ENCODE data around the gene XYLT2.

Gene XYLT2

DNA sequence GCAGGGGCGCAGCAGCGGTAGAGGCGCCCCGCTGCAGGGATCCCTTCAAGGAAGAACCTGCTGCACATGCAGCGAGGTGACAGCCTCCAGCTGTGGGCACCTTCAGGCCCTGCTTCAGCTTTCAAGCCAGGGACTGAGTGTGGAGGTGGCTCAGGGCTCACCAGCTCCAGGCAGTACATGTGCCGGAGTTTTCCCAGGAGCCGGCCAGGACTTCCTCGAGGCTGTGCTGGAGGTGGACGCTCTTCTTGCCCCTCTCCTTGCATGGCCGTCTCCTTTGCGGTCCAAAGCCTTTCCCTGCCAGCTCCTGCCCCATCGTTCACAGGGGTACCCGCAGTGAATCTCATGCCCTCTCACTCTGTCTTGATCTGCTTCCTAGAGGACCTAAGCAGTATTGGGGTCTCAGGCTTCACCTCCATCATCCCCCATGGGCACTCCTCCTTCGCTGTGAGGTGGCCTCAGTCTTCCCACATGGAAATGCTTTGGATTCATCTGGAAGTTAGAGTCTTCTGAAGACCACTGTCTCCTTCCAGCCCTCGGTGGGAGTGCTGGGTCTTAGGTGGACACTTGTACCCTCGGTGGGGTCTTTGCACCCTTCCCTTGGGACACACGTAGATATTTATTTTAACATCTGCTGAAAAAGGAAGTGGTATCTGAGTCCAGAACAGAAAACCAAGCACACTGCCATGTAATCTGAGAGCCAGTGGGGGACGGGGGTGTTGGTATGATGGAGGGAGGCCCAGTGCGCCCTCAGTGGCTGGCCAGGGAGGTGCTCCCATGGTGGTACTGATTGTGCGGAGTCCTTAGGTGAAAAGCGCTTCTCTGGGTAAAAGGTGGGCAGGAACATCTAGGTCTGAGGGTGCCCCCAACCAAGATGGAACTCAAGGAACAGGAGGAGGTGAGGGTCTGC, 7.0 kb downstream of the XYLT2 start:
- H3K27me3 ChIP-seq (ENCODE audit: insufficient read depth, poor library complexity, severe bottlenecking), result no peaks in the 10 kb centered on the region
- H3K27ac ChIP-seq (ENCODE audit: poor library complexity, severe bottlenecking), result no peak overlapping the region
- ATAC-seq (ENCODE audit: low read depth) (no peak), DNase-seq (ENCODE audit: low spot score) (no peak)
- H3K4me1 ChIP-seq (ENCODE audit: insufficient read depth, poor library complexity, severe bottlenecking), result peaks cover 13% of the 10 kb centered on the region
- TF ChIP-seq, protein P1, sequence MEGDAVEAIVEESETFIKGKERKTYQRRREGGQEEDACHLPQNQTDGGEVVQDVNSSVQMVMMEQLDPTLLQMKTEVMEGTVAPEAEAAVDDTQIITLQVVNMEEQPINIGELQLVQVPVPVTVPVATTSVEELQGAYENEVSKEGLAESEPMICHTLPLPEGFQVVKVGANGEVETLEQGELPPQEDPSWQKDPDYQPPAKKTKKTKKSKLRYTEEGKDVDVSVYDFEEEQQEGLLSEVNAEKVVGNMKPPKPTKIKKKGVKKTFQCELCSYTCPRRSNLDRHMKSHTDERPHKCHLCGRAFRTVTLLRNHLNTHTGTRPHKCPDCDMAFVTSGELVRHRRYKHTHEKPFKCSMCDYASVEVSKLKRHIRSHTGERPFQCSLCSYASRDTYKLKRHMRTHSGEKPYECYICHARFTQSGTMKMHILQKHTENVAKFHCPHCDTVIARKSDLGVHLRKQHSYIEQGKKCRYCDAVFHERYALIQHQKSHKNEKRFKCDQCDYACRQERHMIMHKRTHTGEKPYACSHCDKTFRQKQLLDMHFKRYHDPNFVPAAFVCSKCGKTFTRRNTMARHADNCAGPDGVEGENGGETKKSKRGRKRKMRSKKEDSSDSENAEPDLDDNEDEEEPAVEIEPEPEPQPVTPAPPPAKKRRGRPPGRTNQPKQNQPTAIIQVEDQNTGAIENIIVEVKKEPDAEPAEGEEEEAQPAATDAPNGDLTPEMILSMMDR (IDR thresholded peaks at IDR 0.05; ENCODE audit: poor library complexity, severe bottlenecking), result no peak
- H3K9me3 ChIP-seq (ENCODE audit: severe bottlenecking), result no peaks in the 10 kb centered on the region
- no peak overlapping the region for H3K4me3 ChIP-seq (ENCODE audit: severe bottlenecking)
- H3K36me3 ChIP-seq (ENCODE audit: low read depth), result peaks cover 66% of the 10 kb centered on the region

DNA sequence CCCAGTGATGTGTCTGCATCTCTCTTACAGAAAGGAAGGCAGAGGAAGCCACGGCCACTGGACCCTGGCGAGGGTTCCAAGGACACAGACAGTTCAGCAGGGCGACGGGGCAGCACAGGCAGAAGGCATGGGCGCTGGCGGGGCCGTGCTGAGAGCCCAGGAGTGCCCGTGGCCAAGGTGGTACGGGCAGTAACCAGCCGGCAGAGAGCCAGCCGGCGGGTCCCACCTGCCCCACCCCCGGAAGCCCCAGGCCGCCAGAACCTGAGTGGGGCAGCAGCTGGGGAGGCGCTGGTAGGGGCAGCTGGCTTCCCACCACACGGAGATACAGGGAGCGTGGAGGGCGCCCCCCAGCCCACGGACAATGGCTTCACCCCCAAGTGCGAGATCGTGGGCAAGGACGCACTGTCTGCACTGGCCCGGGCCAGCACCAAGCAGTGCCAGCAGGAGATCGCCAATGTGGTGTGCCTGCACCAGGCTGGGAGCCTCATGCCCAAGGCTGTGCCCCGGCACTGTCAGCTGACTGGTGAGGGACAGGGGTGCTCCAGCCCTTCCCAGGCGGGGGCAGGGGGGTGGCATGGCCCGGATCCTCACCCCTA, 7.8 kb downstream of the XYLT2 start:
- Histone ChIP-seq H3K27ac (ENCODE audit: poor library complexity, severe bottlenecking) (no peak overlapping the region), H3K4me1 (ENCODE audit: insufficient read depth, poor library complexity, severe bottlenecking) (peaks cover 5% of the 10 kb centered on the region), H3K36me3 (ENCODE audit: low read depth) (peaks cover 74% of the 10 kb centered on the region), H3K27me3 (ENCODE audit: insufficient read depth, poor library complexity, severe bottlenecking) (no peaks in the 10 kb centered on the region), H3K9me3 (ENCODE audit: severe bottlenecking) (no peaks in the 10 kb centered on the region), H3K4me3 (ENCODE audit: severe bottlenecking) (no peak overlapping the region)
- DNase-seq (ENCODE audit: low spot score), result no peak
- ATAC-seq (ENCODE audit: low read depth), result no peak
- TF ChIP-seq, protein P1 (IDR thresholded peaks at IDR 0.05; ENCODE audit: poor library complexity, severe bottlenecking), result no peak

DNA sequence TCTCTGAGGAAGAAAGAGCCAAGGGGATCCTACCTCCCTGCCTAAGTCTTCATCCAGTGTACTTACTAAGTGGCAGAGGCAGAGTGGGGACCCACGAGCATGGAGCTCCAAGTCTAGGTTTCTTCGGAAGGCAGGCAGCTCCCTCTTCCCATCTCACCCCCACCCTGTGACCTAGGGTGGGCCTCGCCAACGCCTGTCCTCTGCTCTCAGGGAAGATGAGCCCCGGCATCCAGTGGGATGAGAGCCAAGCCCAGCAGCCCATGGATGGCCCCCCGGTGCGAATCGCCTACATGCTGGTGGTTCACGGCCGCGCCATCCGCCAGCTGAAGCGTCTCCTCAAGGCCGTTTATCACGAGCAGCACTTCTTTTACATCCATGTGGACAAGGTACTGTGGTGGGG, 8.3 kb downstream of the XYLT2 start:
- Histone ChIP-seq H3K4me3 (ENCODE audit: severe bottlenecking) (no peak overlapping the region), H3K27me3 (ENCODE audit: insufficient read depth, poor library complexity, severe bottlenecking) (no peaks in the 10 kb centered on the region), H3K36me3 (ENCODE audit: low read depth) (peaks cover 76% of the 10 kb centered on the region), H3K4me1 (ENCODE audit: insufficient read depth, poor library complexity, severe bottlenecking) (peaks cover under 1% of the 10 kb centered on the region), H3K27ac (ENCODE audit: poor library complexity, severe bottlenecking) (no peak overlapping the region), H3K9me3 (ENCODE audit: severe bottlenecking) (no peaks in the 10 kb centered on the region)
- no peak for ATAC-seq (ENCODE audit: low read depth)
- no peak for DNase-seq (ENCODE audit: low spot score)
- TF ChIP-seq, protein P1 (IDR thresholded peaks at IDR 0.05; ENCODE audit: poor library complexity, severe bottlenecking), result no peak

DNA sequence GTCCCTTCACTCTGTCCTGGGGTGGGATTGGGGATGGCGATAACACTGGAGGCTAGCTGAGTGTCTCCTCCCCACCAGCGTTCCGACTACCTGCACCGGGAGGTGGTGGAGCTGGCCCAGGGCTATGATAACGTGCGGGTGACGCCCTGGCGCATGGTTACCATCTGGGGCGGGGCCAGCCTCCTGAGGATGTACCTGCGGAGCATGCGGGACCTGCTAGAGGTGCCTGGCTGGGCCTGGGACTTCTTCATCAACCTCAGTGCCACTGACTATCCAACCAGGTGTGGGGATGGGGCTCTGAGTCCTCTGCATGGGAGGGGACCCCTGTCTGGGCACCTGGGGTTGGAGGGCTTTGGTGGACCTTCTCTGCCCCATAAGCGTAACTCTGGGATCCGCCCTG, 8.8 kb downstream of the XYLT2 start:
- Histone ChIP-seq H3K4me1 (ENCODE audit: insufficient read depth, poor library complexity, severe bottlenecking) (no peaks in the 10 kb centered on the region), H3K27ac (ENCODE audit: poor library complexity, severe bottlenecking) (no peak overlapping the region), H3K36me3 (ENCODE audit: low read depth) (peaks cover 77% of the 10 kb centered on the region), H3K27me3 (ENCODE audit: insufficient read depth, poor library complexity, severe bottlenecking) (no peaks in the 10 kb centered on the region), H3K9me3 (ENCODE audit: severe bottlenecking) (no peaks in the 10 kb centered on the region), H3K4me3 (ENCODE audit: severe bottlenecking) (no peak overlapping the region)
- DNase-seq (ENCODE audit: low spot score) (no peak), ATAC-seq (ENCODE audit: low read depth) (no peak)
- TF ChIP-seq, protein P1 (IDR thresholded peaks at IDR 0.05; ENCODE audit: poor library complexity, severe bottlenecking), result no peak

DNA sequence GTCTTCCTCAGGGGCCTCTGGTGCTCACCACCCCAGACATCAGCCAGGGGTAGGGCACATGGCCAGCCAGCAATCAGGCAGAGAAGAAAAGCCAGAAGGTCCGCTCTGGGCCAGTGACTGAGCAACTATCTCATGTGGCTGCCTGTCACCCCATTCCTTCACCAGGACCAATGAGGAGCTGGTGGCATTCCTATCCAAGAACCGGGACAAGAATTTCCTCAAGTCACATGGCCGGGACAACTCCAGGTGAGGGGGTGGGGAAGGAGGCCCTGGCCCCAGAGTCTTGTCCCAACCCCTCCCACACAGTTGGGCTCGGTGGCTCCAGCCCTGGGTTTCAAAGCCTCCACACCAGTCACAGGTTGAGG, 9.4 kb downstream of the XYLT2 start:
- peaks cover 80% of the 10 kb centered on the region for H3K36me3 ChIP-seq (ENCODE audit: low read depth)
- H3K4me1 ChIP-seq (ENCODE audit: insufficient read depth, poor library complexity, severe bottlenecking), result no peaks in the 10 kb centered on the region
- DNase-seq (ENCODE audit: low spot score) (no peak), ATAC-seq (ENCODE audit: low read depth) (no peak)
- H3K27ac ChIP-seq (ENCODE audit: poor library complexity, severe bottlenecking), result no peak overlapping the region
- H3K9me3 ChIP-seq (ENCODE audit: severe bottlenecking), result no peaks in the 10 kb centered on the region
- TF ChIP-seq, protein P1 (IDR thresholded peaks at IDR 0.05; ENCODE audit: poor library complexity, severe bottlenecking), result no peak
- H3K27me3 ChIP-seq (ENCODE audit: insufficient read depth, poor library complexity, severe bottlenecking), result no peaks in the 10 kb centered on the region
- no peak overlapping the region for H3K4me3 ChIP-seq (ENCODE audit: severe bottlenecking)

Data from RWPE2 (cell line).